Stimulated activated memory B cell treated with anti-CD40 and anti-IgM and Interleukin-4, amounts not matched to agents 10 μg/mL and 1 μg/mL and 100 μg/mL, for 72 hours (primary cell): ENCODE data around the gene FLNB.

Source experiments
- ATAC-seq: fragments of 150-1000 bp; cut with Tn5 transposase; 2 replicates; pipeline ENCODE4 v1.10.0; 2021
- H3K27ac Mint-ChIP-seq: one replicate; pipeline ENCODE4 v1.8.0; 2022; ENCODE audit warnings: mild to moderate bottlenecking, mixed read lengths
- H3K27me3 Mint-ChIP-seq: one replicate; pipeline ENCODE4 v1.8.0; 2022; ENCODE audit warnings: mixed read lengths
- H3K36me3 Mint-ChIP-seq: one replicate; pipeline ENCODE4 v1.8.0; 2022; ENCODE audit warnings: mixed read lengths
- H3K4me1 Mint-ChIP-seq: one replicate; pipeline ENCODE4 v1.8.0; 2022; ENCODE audit warnings: mixed read lengths
- H3K4me3 Mint-ChIP-seq: one replicate; pipeline ENCODE4 v1.8.0; 2022; ENCODE audit warnings: mild to moderate bottlenecking, moderate library complexity, mixed read lengths
- H3K9me3 Mint-ChIP-seq: one replicate; pipeline ENCODE4 v1.8.0; 2022; ENCODE audit warnings: mixed read lengths

The FLNB gene

GRCh38 chr3:58176185-58176530, 167.9 kb downstream of the FLNB start:
- H3K36me3 Mint-ChIP-seq: no peaks in the 10 kb centered on the region
- no peaks in the 10 kb centered on the region for H3K27me3 Mint-ChIP-seq
- no peaks in the 10 kb centered on the region for H3K9me3 Mint-ChIP-seq
- no peak overlapping the region for H3K27ac Mint-ChIP-seq
- H3K4me1 Mint-ChIP-seq: peaks cover 22% of the 10 kb centered on the region
- no peak for ATAC-seq
- no peak overlapping the region for H3K4me3 Mint-ChIP-seq

DNA sequence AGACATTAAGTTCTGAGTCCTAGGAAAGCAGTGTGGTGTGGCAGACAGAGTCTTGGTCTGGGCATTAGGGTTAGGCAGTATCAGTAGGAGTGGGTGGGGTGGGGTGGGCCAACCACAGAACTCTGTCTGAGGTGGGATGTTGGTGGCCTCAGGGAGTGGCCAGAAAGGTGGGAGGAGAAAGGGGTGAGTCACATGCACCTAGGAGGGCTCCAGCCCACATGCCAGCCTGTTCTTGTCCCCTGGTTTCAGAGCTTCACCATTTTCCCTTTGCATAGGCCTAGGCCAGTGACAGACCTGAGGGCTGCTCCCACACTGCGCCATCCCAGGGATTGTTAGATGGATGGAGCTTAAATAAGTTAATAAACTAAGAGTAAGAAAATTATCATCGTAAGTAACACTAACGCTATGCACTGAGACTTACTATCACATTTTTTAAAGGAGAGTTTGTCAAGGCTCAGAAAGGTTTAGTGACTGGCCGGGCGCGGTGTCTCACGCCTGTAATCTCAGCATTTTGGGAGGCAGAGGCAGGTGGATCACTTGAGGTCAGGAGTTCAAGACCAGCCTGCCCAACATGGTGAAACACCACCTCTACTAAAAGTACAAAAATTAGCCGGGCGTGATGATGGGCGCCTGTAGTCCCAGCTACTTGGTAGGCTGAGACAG, 168.7 kb downstream of the FLNB start:
- no peak for ATAC-seq
- no peaks in the 10 kb centered on the region for H3K36me3 Mint-ChIP-seq
- peaks cover 30% of the 10 kb centered on the region for H3K4me1 Mint-ChIP-seq
- no peaks in the 10 kb centered on the region for H3K9me3 Mint-ChIP-seq
- no peaks in the 10 kb centered on the region for H3K27me3 Mint-ChIP-seq
- H3K4me3 Mint-ChIP-seq: peak overlapping the region; percentile 75
- H3K27ac Mint-ChIP-seq: no peak overlapping the region

GRCh38 chr3:58177747-58178527, 169.7 kb downstream of the FLNB start:
- ATAC-seq: peak; percentile 91
- no peaks in the 10 kb centered on the region for H3K36me3 Mint-ChIP-seq
- peaks cover 32% of the 10 kb centered on the region for H3K4me1 Mint-ChIP-seq
- H3K9me3 Mint-ChIP-seq: no peaks in the 10 kb centered on the region
- H3K27ac Mint-ChIP-seq: peak overlapping the region; percentile 2
- H3K4me3 Mint-ChIP-seq: peak overlapping the region; percentile 75
- no peaks in the 10 kb centered on the region for H3K27me3 Mint-ChIP-seq

- Mint-ChIP-seq H3K27ac (peak overlapping the region; percentile 2), H3K4me3 (peak overlapping the region; percentile 75), H3K9me3 (no peaks in the 10 kb centered on the region), H3K27me3 (no peaks in the 10 kb centered on the region), H3K36me3 (no peaks in the 10 kb centered on the region), H3K4me1 (peaks cover 32% of the 10 kb centered on the region)
- ATAC-seq: no peak
Measured at GRCh38 chr3:58178528-58179234, 170.5 kb downstream of the FLNB start.

DNA sequence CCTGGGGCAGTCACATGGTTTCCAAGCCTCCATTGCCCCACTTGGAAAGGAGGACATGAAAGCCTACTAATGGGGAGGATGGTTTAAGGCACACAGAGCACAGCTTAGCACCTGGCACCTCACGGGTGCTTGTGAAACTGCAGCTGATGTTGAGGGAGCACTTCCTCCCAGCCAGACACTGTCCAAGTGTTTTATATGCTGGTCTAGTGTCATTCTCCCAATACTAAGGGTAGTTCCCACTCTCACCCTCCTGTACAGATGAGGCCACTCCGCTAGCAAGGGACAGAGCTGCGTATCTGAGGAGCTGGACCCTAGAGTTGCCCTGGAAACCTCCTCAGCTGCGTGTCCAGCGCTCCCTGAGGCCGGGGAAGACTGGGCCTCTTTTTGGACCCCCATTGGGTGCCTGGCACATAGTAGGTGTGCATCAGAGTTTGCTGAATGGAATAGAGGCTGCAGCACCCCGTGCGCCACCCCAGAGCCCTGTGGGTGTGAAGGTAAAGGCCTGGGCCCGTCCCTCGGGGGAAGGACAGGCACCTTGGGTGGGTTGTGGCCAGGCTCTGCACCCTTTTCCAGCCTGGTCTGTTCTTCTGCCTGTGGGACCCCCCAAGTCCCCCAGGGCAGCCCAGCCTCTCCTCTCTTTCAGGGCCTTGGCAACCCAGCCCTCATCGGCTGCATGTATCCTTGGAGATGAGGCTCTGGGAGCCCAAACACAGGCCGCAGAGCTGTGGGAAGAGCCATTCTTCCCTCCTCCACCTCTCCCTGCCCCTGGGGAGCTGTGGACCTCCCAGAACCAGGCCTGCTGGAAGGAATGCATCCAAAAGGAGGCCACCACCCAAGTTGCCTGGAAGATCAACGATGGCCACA, 171.2 kb downstream of the FLNB start:
- no peak overlapping the region for H3K27ac Mint-ChIP-seq
- peaks cover 32% of the 10 kb centered on the region for H3K4me1 Mint-ChIP-seq
- no peaks in the 10 kb centered on the region for H3K36me3 Mint-ChIP-seq
- no peak for ATAC-seq
- no peaks in the 10 kb centered on the region for H3K27me3 Mint-ChIP-seq
- H3K4me3 Mint-ChIP-seq: no peak overlapping the region
- no peaks in the 10 kb centered on the region for H3K9me3 Mint-ChIP-seq

GRCh38 chr3:58180099-58180880, 172.1 kb downstream of the FLNB start:
- no peak overlapping the region for H3K27ac Mint-ChIP-seq
- no peaks in the 10 kb centered on the region for H3K9me3 Mint-ChIP-seq
- H3K36me3 Mint-ChIP-seq: no peaks in the 10 kb centered on the region
- H3K27me3 Mint-ChIP-seq: no peaks in the 10 kb centered on the region
- H3K4me3 Mint-ChIP-seq: no peak overlapping the region
- no peak for ATAC-seq
- peaks cover 32% of the 10 kb centered on the region for H3K4me1 Mint-ChIP-seq

GRCh38 chr3:58180940-58181587, 172.8 kb downstream of the FLNB start:
- no peaks in the 10 kb centered on the region for H3K9me3 Mint-ChIP-seq
- H3K4me1 Mint-ChIP-seq: peaks cover 32% of the 10 kb centered on the region

GRCh38 chr3:58183221-58183620, 175.0 kb downstream of the FLNB start:
- H3K4me3 Mint-ChIP-seq: no peak overlapping the region
- H3K27me3 Mint-ChIP-seq: no peaks in the 10 kb centered on the region
- no peaks in the 10 kb centered on the region for H3K9me3 Mint-ChIP-seq
- no peak for ATAC-seq
- no peak overlapping the region for H3K27ac Mint-ChIP-seq
- peaks cover 24% of the 10 kb centered on the region for H3K4me1 Mint-ChIP-seq
- H3K36me3 Mint-ChIP-seq: no peaks in the 10 kb centered on the region

More at GRCh38 chr3:58180940-58181587, 172.8 kb downstream of the FLNB start:
- no peak overlapping the region for H3K27ac Mint-ChIP-seq
- H3K27me3 Mint-ChIP-seq: no peaks in the 10 kb centered on the region
- ATAC-seq: no peak
- no peaks in the 10 kb centered on the region for H3K36me3 Mint-ChIP-seq
- H3K4me3 Mint-ChIP-seq: no peak overlapping the region

- no peak overlapping the region for H3K27ac Mint-ChIP-seq
- no peaks in the 10 kb centered on the region for H3K27me3 Mint-ChIP-seq
- peaks cover 17% of the 10 kb centered on the region for H3K4me1 Mint-ChIP-seq
- no peak for ATAC-seq
- no peaks in the 10 kb centered on the region for H3K36me3 Mint-ChIP-seq
- H3K9me3 Mint-ChIP-seq: no peaks in the 10 kb centered on the region
- H3K4me3 Mint-ChIP-seq: no peak overlapping the region
Measured at GRCh38 chr3:58183891-58184290, 175.7 kb downstream of the FLNB start.

DNA sequence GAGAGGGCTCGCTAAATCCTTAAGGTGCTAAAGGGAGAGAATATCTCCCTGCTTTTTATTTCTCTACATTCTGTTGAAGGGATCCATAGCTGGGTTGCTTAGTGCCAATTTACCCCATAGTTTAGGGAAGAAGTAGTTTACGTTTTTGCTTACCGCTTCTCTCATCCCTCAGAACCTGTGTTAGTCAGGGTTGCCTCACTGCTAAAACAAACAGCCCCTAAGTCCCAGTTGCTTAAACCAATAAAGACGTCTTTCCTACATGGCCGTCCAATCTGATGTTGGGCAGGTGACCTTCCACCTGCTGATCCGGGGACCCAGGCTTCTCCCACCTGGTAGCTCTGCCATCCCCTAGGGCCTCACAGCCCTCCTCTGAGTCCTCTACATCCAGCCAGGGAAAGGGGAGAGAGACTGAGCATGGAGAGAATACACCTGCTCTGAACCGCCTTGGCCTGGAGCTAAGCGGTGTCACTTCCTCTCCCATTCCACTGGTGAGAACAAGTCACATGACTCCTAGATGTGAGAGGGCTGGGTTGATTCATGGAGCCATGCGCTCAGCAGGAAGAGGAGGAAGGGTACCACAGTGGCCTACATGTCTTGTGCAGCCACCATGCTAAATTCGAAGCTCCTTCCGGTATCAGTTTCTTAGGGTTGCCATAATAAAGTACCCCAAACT, 176.2 kb downstream of the FLNB start:
- H3K27ac Mint-ChIP-seq: no peak overlapping the region
- H3K36me3 Mint-ChIP-seq: no peaks in the 10 kb centered on the region
- no peak overlapping the region for H3K4me3 Mint-ChIP-seq
- H3K9me3 Mint-ChIP-seq: no peaks in the 10 kb centered on the region
- peaks cover 14% of the 10 kb centered on the region for H3K4me1 Mint-ChIP-seq
- no peak for ATAC-seq
- no peaks in the 10 kb centered on the region for H3K27me3 Mint-ChIP-seq

GRCh38 chr3:58184982-58185360, 176.7 kb downstream of the FLNB start:
- no peaks in the 10 kb centered on the region for H3K36me3 Mint-ChIP-seq
- peaks cover 14% of the 10 kb centered on the region for H3K4me1 Mint-ChIP-seq
- no peaks in the 10 kb centered on the region for H3K27me3 Mint-ChIP-seq
- no peak for ATAC-seq
- H3K27ac Mint-ChIP-seq: no peak overlapping the region
- no peak overlapping the region for H3K4me3 Mint-ChIP-seq
- H3K9me3 Mint-ChIP-seq: no peaks in the 10 kb centered on the region

DNA sequence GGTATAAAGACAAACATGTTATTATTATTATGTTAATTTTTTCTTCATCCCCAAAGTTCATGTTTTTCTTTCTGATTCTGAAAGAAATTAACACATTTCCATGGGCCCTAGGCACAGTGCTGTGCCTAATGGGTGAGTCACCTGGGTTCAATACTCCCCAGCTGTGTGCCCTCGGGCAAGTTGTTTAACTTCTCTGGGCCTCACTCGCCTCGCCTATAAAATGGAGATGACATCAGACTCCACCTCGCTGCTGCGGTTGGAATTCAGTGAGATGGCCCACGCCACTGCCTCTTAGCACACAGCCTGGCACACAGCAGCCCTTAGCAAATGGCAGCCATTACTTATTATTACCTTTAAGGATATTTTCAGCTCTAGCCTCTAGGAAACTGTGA, 179.9 kb downstream of the FLNB start:
- H3K9me3 Mint-ChIP-seq: no peaks in the 10 kb centered on the region
- H3K27ac Mint-ChIP-seq: no peak overlapping the region
- no peak for ATAC-seq
- H3K4me3 Mint-ChIP-seq: no peak overlapping the region
- no peaks in the 10 kb centered on the region for H3K27me3 Mint-ChIP-seq
- H3K4me1 Mint-ChIP-seq: peaks cover 10% of the 10 kb centered on the region
- peaks cover 6% of the 10 kb centered on the region for H3K36me3 Mint-ChIP-seq

GRCh38 chr3:58188921-58189451, 180.8 kb downstream of the FLNB start:
- no peaks in the 10 kb centered on the region for H3K27me3 Mint-ChIP-seq
- ATAC-seq: no peak
- no peaks in the 10 kb centered on the region for H3K9me3 Mint-ChIP-seq
- peaks cover 6% of the 10 kb centered on the region for H3K36me3 Mint-ChIP-seq
- peaks cover 10% of the 10 kb centered on the region for H3K4me1 Mint-ChIP-seq
- H3K27ac Mint-ChIP-seq: no peak overlapping the region
- no peak overlapping the region for H3K4me3 Mint-ChIP-seq
